ENCODE data around the gene SPTBN5. TPM values are rescaled to one million over a fixed set of nuclear protein-coding genes. Genes with fewer than 3 reads are reported as not detected.

Gene SPTBN5
- polyA plus RNA-seq, 1 donor: 1.7 TPM

GRCh38 chr15:41917767-41918430, 24.0 kb upstream of the SPTBN5 start:
- peaks cover 24% of the 10 kb centered on the region for H3K36me3 ChIP-seq (ENCODE audit: control insufficient read depth, insufficient read depth, low read length)
- no CpG with 5 or more reads among the region's 10 CpGs for WGBS (ENCODE audit: insufficient coverage, low lambda C conversion rate)
- no peak overlapping the region for H3K4me3 ChIP-seq (ENCODE audit: low read length)
- peak in 1 of 2 donors; percentile 81 for DNase-seq
- no peaks in the 10 kb centered on the region for H3K27me3 ChIP-seq (ENCODE audit: control insufficient read depth, insufficient read depth, low read length)
- H3K4me1 ChIP-seq (ENCODE audit: control insufficient read depth, insufficient read depth, low read length): peaks cover 33% of the 10 kb centered on the region
- peak overlapping the region; percentile 61 for H3K27ac ChIP-seq (ENCODE audit: low read length)
- H3K9me3 ChIP-seq (ENCODE audit: control insufficient read depth, low read depth, low read length): peaks cover 6% of the 10 kb centered on the region

DNA sequence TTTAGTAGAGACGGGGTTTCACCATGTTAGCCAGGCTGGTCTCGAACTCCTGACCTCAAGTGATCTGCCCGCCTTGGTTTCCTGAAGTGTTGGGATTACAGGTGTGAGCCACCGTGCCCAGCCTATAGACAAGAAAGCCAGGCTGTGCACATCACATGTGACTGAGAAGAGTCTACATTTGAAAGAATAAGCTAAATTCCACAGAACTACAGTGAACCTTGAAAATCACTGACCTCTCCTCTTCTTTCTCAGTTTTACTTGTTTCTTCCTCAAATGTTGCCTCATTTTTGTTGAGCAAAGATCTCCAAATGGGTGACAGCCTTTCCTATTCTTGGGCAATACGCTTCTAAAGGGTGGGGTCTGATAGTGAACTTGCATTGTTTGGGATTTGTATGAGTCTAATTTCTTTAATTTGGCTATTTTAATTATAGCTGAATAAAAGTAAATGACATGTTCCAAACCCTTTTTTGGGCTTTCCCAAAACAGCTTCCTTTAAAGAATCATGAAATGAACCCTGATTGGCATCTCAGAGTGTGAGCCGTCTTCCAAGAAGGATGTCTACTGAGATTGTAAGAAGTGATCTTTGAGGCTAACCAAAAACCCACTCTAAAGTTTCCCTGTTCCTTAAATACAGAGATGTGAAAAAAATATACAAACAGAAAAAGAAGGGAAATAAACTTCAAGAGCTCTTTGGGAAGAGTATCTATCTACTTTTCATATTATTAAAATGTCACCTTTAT, 21.6 kb upstream of the SPTBN5 start:
- peaks cover 21% of the 10 kb centered on the region for H3K4me1 ChIP-seq (ENCODE audit: control insufficient read depth, insufficient read depth, low read length)
- no peaks in the 10 kb centered on the region for H3K27me3 ChIP-seq (ENCODE audit: control insufficient read depth, insufficient read depth, low read length)
- H3K9me3 ChIP-seq (ENCODE audit: control insufficient read depth, low read depth, low read length): no peaks in the 10 kb centered on the region
- peaks cover 29% of the 10 kb centered on the region for H3K36me3 ChIP-seq (ENCODE audit: control insufficient read depth, insufficient read depth, low read length)
- 83% methylated on average over 1 of the region's 6 CpGs for WGBS (ENCODE audit: insufficient coverage, low lambda C conversion rate)
- DNase-seq: no peak
- no peak overlapping the region for H3K27ac ChIP-seq (ENCODE audit: low read length)
- H3K4me3 ChIP-seq (ENCODE audit: low read length): no peak overlapping the region

DNA sequence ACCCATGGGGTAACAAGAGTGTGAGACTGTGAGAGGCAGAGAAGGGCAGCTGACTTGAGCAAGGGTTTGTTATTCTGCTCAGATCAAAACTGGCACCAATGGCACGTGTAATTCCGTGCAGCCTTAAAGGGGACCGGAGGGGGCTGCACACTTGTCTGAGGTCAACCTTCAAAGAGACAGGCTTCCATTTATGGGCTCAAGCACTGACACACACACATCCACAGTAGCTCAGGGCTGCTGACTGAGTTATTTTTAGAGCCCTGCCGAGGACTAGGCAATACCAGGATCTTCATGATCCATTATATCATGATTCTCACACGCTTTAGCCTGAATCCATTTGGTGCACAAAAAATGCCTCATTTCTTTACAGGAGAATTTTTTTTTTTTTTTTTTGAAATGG, 20.6 kb upstream of the SPTBN5 start:
- no CpG with 5 or more reads among the region's 5 CpGs for WGBS (ENCODE audit: insufficient coverage, low lambda C conversion rate)
- Histone ChIP-seq H3K27me3 (ENCODE audit: control insufficient read depth, insufficient read depth, low read length) (no peaks in the 10 kb centered on the region), H3K36me3 (ENCODE audit: control insufficient read depth, insufficient read depth, low read length) (peaks cover 33% of the 10 kb centered on the region), H3K4me1 (ENCODE audit: control insufficient read depth, insufficient read depth, low read length) (peaks cover 12% of the 10 kb centered on the region), H3K27ac (ENCODE audit: low read length) (no peak overlapping the region), H3K4me3 (ENCODE audit: low read length) (no peak overlapping the region), H3K9me3 (ENCODE audit: control insufficient read depth, low read depth, low read length) (no peaks in the 10 kb centered on the region)
- DNase-seq: no peak

GRCh38 chr15:41913256-41913655, 19.4 kb upstream of the SPTBN5 start:
- no peak for DNase-seq
- Histone ChIP-seq H3K9me3 (ENCODE audit: control insufficient read depth, low read depth, low read length) (no peaks in the 10 kb centered on the region), H3K36me3 (ENCODE audit: control insufficient read depth, insufficient read depth, low read length) (peaks cover 26% of the 10 kb centered on the region), H3K4me1 (ENCODE audit: control insufficient read depth, insufficient read depth, low read length) (peaks cover 21% of the 10 kb centered on the region), H3K27ac (ENCODE audit: low read length) (no peak overlapping the region), H3K27me3 (ENCODE audit: control insufficient read depth, insufficient read depth, low read length) (no peaks in the 10 kb centered on the region), H3K4me3 (ENCODE audit: low read length) (no peak overlapping the region)
- no CpG with 5 or more reads among the region's 3 CpGs for WGBS (ENCODE audit: insufficient coverage, low lambda C conversion rate)

DNA sequence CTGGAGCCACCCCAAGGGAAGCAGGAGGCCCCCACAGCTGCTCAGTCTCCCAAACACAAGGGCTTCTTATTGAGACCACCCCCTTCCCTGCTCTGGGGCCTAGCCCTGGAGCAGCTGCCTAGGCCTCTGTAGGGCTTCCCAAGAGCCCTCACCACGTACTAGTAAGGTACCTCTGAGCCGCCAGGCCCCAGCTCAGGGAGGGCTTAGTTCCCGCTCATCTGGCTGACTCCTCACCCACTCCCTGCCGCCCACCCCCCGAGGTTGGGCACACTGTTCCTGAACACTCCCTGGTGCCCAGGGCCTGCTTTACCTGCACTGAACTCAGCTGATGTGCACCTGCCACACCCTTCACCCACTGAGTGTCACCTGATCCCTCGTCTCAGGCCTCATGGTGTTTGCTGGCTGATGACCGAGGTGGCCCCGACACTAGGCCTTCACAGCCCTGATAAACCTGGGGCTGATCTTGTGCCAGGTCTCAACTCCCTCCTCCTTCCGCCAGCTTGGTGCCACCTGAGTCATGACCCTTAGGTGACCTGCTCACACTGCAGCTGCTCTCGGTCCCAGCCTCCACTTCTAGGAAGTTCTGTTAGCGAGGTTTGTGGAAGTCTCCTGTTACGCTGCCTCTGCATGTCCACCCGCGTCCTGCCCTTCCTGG, 18.0 kb upstream of the SPTBN5 start:
- Histone ChIP-seq H3K27ac (ENCODE audit: low read length) (no peak overlapping the region), H3K4me3 (ENCODE audit: low read length) (no peak overlapping the region), H3K36me3 (ENCODE audit: control insufficient read depth, insufficient read depth, low read length) (peaks cover 31% of the 10 kb centered on the region), H3K27me3 (ENCODE audit: control insufficient read depth, insufficient read depth, low read length) (no peaks in the 10 kb centered on the region), H3K4me1 (ENCODE audit: control insufficient read depth, insufficient read depth, low read length) (peaks cover 12% of the 10 kb centered on the region), H3K9me3 (ENCODE audit: control insufficient read depth, low read depth, low read length) (peaks cover under 1% of the 10 kb centered on the region)
- no CpG with 5 or more reads among the region's 14 CpGs for WGBS (ENCODE audit: insufficient coverage, low lambda C conversion rate)
- DNase-seq: no peak

DNA sequence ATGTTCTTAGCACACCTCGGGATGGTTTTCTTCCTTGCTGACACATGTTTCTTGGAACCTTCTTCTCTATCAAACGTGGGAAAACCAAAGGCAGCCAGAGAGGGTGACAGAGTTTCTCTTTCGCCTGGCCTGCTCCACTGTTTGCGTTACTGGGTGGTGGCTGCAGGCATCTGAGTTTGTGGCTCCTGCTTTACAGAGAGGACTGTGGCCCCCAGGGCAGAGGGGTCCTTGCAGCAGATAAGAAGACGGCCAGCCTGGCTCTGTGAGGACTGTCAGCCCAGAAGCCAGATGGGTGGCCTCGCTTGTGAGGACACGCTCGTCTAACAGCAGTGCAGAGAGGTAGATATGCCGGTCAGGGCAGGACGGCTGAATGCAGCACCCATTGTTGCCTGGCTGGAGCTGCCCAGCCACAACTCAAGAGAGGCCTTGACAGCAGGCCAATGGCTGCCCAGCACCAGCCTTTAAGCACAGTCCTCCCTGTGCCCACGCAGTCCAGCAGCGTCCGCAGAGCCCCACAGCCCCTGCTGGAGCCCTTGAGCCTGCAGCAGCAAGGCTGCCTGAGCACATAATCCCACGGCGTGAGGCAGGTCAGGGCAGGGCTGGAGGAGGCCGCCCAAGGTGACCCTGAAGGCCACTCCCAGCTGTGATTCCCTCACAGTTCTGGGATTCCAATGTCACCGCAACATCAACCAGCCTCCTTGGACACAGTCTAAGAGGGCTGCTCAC, 15.0 kb upstream of the SPTBN5 start:
- Histone ChIP-seq H3K27me3 (ENCODE audit: control insufficient read depth, insufficient read depth, low read length) (no peaks in the 10 kb centered on the region), H3K27ac (ENCODE audit: low read length) (peak overlapping the region; percentile 30), H3K9me3 (ENCODE audit: control insufficient read depth, low read depth, low read length) (peaks cover 6% of the 10 kb centered on the region), H3K4me3 (ENCODE audit: low read length) (no peak overlapping the region), H3K4me1 (ENCODE audit: control insufficient read depth, insufficient read depth, low read length) (peaks cover 12% of the 10 kb centered on the region), H3K36me3 (ENCODE audit: control insufficient read depth, insufficient read depth, low read length) (peaks cover 41% of the 10 kb centered on the region)
- WGBS (ENCODE audit: insufficient coverage, low lambda C conversion rate): no CpG with 5 or more reads among the region's 17 CpGs
- peak; percentile 54 to 82 for DNase-seq

DNA sequence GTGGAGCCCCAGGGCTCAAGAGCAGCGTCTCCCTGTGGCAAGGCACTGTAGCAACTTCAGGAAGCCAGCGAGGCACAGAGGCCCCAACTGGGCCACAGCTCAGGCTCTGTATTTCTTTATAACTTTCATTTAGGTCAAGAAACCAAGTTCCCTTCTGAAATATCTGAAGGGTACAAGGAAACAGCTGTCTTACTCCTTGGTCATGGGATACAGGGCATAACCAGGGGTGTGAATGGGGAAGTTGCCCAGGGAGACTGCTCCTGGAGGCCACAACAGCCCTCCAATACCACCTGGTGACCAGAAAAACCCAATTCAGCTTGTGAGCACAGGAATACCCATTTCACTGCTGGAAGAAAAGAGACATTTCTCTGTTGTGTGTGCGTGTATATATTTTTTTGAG, 13.3 kb upstream of the SPTBN5 start:
- H3K9me3 ChIP-seq (ENCODE audit: control insufficient read depth, low read depth, low read length): peaks cover 6% of the 10 kb centered on the region
- no peak overlapping the region for H3K4me3 ChIP-seq (ENCODE audit: low read length)
- no peaks in the 10 kb centered on the region for H3K27me3 ChIP-seq (ENCODE audit: control insufficient read depth, insufficient read depth, low read length)
- DNase-seq: no peak
- no peak overlapping the region for H3K27ac ChIP-seq (ENCODE audit: low read length)
- 100% methylated on average over 1 of the region's 3 CpGs for WGBS (ENCODE audit: insufficient coverage, low lambda C conversion rate)
- peaks cover 12% of the 10 kb centered on the region for H3K4me1 ChIP-seq (ENCODE audit: control insufficient read depth, insufficient read depth, low read length)
- H3K36me3 ChIP-seq (ENCODE audit: control insufficient read depth, insufficient read depth, low read length): peaks cover 39% of the 10 kb centered on the region

- H3K4me1 ChIP-seq (ENCODE audit: control insufficient read depth, insufficient read depth, low read length): peaks cover 12% of the 10 kb centered on the region
- no peaks in the 10 kb centered on the region for H3K27me3 ChIP-seq (ENCODE audit: control insufficient read depth, insufficient read depth, low read length)
- H3K9me3 ChIP-seq (ENCODE audit: control insufficient read depth, low read depth, low read length): peaks cover 6% of the 10 kb centered on the region
- peaks cover 35% of the 10 kb centered on the region for H3K36me3 ChIP-seq (ENCODE audit: control insufficient read depth, insufficient read depth, low read length)
- no peak for DNase-seq
- no peak overlapping the region for H3K27ac ChIP-seq (ENCODE audit: low read length)
- H3K4me3 ChIP-seq (ENCODE audit: low read length): no peak overlapping the region
- no CpG with 5 or more reads among the region's 5 CpGs for WGBS (ENCODE audit: insufficient coverage, low lambda C conversion rate)
Observed at GRCh38 chr15:41906608-41907007, 12.8 kb upstream of the SPTBN5 start.

DNA sequence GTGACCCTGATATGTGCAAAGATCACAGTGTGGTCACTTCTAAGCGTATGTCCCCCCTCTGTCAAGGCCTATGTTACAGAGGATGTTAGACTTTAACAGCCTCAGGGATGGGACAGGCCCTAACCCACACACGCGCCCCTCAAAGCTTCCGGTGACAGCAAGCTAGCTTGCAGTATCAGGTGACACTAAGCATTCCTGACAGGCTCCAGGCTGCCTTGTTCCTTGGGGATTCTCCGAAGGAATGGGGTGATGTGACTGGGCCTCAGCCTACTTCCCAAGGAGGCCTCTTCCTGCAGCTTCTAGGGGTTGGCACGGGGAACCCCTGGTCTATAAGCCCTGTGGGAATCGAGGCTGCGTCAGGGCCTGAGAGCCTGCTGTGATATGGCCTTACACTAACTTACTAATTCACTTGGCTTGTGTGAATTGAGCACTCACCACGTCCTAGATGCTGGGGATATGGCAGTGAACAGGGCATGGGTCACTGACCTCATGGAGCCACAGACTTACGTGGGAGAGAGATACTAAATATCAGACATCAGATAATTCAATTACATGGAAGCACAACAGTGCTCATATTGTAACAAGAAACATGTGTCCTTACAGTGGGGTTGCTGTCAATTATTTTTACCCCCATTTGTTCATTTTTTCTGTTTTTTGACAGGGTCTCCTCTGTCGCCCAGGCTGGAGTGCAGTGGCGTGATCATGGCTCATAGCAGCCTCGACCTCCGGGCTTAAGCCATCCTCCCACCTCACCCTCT, 11.4 kb upstream of the SPTBN5 start:
- Histone ChIP-seq H3K9me3 (ENCODE audit: control insufficient read depth, low read depth, low read length) (peaks cover 6% of the 10 kb centered on the region), H3K4me3 (ENCODE audit: low read length) (no peak overlapping the region), H3K36me3 (ENCODE audit: control insufficient read depth, insufficient read depth, low read length) (peaks cover 43% of the 10 kb centered on the region), H3K27ac (ENCODE audit: low read length) (no peak overlapping the region), H3K27me3 (ENCODE audit: control insufficient read depth, insufficient read depth, low read length) (no peaks in the 10 kb centered on the region), H3K4me1 (ENCODE audit: control insufficient read depth, insufficient read depth, low read length) (peaks cover 12% of the 10 kb centered on the region)
- WGBS (ENCODE audit: insufficient coverage, low lambda C conversion rate): no CpG with 5 or more reads among the region's 14 CpGs
- no peak for DNase-seq
